ENCODE results near the gene IGFLR1.

- TF ChIP-seq GATA3 (IDR thresholded peaks at IDR 0.05; ENCODE audit: low read depth, low read length) (no peak), GATA2 (IDR thresholded peaks at IDR 0.05; ENCODE audit: low read depth, low read length) (no peak)
Observed at GRCh38 chr19:35718345-35719041, 23.8 kb downstream of the IGFLR1 start.
